ENCODE measurements around the gene CYB5D1. TPM values are rescaled to one million over a fixed set of nuclear protein-coding genes. Genes with fewer than 3 reads are reported as not detected.

CYB5D1 gene
- polyA plus RNA-seq, 1 donor from 2014 or later, result 30.4 TPM

GRCh38 chr17:7822126-7822525 is 35.7 kb upstream of the CYB5D1 start:
- Histone ChIP-seq H3K9me2 (ENCODE audit: insufficient read depth, low read length) (no peaks in the 10 kb centered on the region), H3K79me2 (replicated peaks; ENCODE audit: insufficient read depth, low read length) (no peaks in the 10 kb centered on the region), H3K4me2 (ENCODE audit: low read length) (no peak overlapping the region), H3K27me3 (ENCODE audit: insufficient read depth, low read depth, low read length) (no peaks in the 10 kb centered on the region), H3K9me3 (ENCODE audit: low read length) (no peaks in the 10 kb centered on the region), H3K9ac (ENCODE audit: low read length) (no peak overlapping the region), H3F3A (ENCODE audit: insufficient read depth, low read length, poor library complexity, severe bottlenecking) (no peaks in the 10 kb centered on the region), H3K36me3 (ENCODE audit: insufficient read depth, low read length) (no peaks in the 10 kb centered on the region), H2AFZ (ENCODE audit: low read depth, low read length) (no peak overlapping the region), H3K27ac (ENCODE audit: low read length) (no peak overlapping the region), H4K20me1 (ENCODE audit: insufficient read depth) (no peaks in the 10 kb centered on the region), H3K4me3 (ENCODE audit: low read length) (no peak overlapping the region)
- TF ChIP-seq CTCF (IDR thresholded peaks at IDR 0.05; ENCODE audit: poor library complexity, severe bottlenecking) (no peak), RAD21 (conservative IDR thresholded peaks at IDR 0.05) (no peak), EZH2 (IDR thresholded peaks at IDR 0.05; ENCODE audit: borderline replicate concordance, insufficient read depth, low read length, poor library complexity, severe bottlenecking) (no peak), SMC3 (conservative IDR thresholded peaks at IDR 0.05; ENCODE audit: poor library complexity) (no peak), EP300 (conservative IDR thresholded peaks at IDR 0.05; ENCODE audit: poor library complexity, severe bottlenecking) (no peak), MXI1 (conservative IDR thresholded peaks at IDR 0.05; ENCODE audit: poor library complexity, severe bottlenecking) (no peak), REST (IDR thresholded peaks at IDR 0.05; ENCODE audit: borderline replicate concordance) (no peak), POLR2AphosphoS5 (IDR thresholded peaks at IDR 0.05) (no peak), TAF1 (IDR thresholded peaks at IDR 0.05; ENCODE audit: low read depth) (no peak)

- Histone ChIP-seq H2AFZ (ENCODE audit: low read depth, low read length) (no peak overlapping the region), H3K9me2 (ENCODE audit: insufficient read depth, low read length) (no peaks in the 10 kb centered on the region), H3K27ac (ENCODE audit: low read length) (no peak overlapping the region), H3F3A (ENCODE audit: insufficient read depth, low read length, poor library complexity, severe bottlenecking) (no peaks in the 10 kb centered on the region), H3K9ac (ENCODE audit: low read length) (no peak overlapping the region), H3K36me3 (ENCODE audit: insufficient read depth, low read length) (no peaks in the 10 kb centered on the region), H4K20me1 (ENCODE audit: insufficient read depth) (no peaks in the 10 kb centered on the region), H3K9me3 (ENCODE audit: low read length) (no peaks in the 10 kb centered on the region), H3K79me2 (replicated peaks; ENCODE audit: insufficient read depth, low read length) (no peaks in the 10 kb centered on the region), H3K27me3 (ENCODE audit: insufficient read depth, low read depth, low read length) (no peaks in the 10 kb centered on the region), H3K4me2 (ENCODE audit: low read length) (no peak overlapping the region), H3K4me3 (ENCODE audit: low read length) (no peak overlapping the region)
- no peak for TF ChIP-seq REST (IDR thresholded peaks at IDR 0.05; ENCODE audit: borderline replicate concordance)
- TF ChIP-seq RAD21 (conservative IDR thresholded peaks at IDR 0.05), result no peak
- TF ChIP-seq TAF1 (IDR thresholded peaks at IDR 0.05; ENCODE audit: low read depth), result no peak
- TF ChIP-seq EP300 (conservative IDR thresholded peaks at IDR 0.05; ENCODE audit: poor library complexity, severe bottlenecking), result no peak
- no peak for TF ChIP-seq MXI1 (conservative IDR thresholded peaks at IDR 0.05; ENCODE audit: poor library complexity, severe bottlenecking)
- TF ChIP-seq POLR2AphosphoS5 (IDR thresholded peaks at IDR 0.05), result no peak
- TF ChIP-seq EZH2 (IDR thresholded peaks at IDR 0.05; ENCODE audit: borderline replicate concordance, insufficient read depth, low read length, poor library complexity, severe bottlenecking), result no peak
- TF ChIP-seq SMC3 (conservative IDR thresholded peaks at IDR 0.05; ENCODE audit: poor library complexity), result no peak
- no peak for TF ChIP-seq CTCF (IDR thresholded peaks at IDR 0.05; ENCODE audit: poor library complexity, severe bottlenecking)
Observed at GRCh38 chr17:7823581-7824001, 34.2 kb upstream of the CYB5D1 start.

Data from neural cell (in vitro differentiated cells).